Neural cell (in vitro differentiated cells): Measurements from ENCODE around the gene SFMBT2. TPM values are rescaled to one million over a fixed set of nuclear protein-coding genes. Genes with fewer than 3 reads are reported as not detected.

Source experiments
- H2AFZ ChIP-seq: fragments of 200-600, 300-800 bp; sonication (generic), shearing (Covaris generic); 2 replicates; pipeline ENCODE4 v1.6.0; 2014; ENCODE audit warnings: low read depth, mild to moderate bottlenecking, antibody characterized with exemption, low read length, moderate library complexity
- H3F3A ChIP-seq: fragments of 200-600 bp; shearing (Covaris generic); 2 replicates; pipeline ENCODE4 v1.6.1; 2016; ENCODE audit warnings: mild to moderate bottlenecking, moderate library complexity, mixed read lengths, antibody characterized with exemption, low read length; ENCODE audit not compliant: insufficient read depth, poor library complexity, severe bottlenecking
- H3K27ac ChIP-seq: fragments of 200-600, 300-800 bp; sonication (generic), shearing (Covaris generic); 2 replicates; pipeline ENCODE4 v1.5.1; 2014; ENCODE audit warnings: mild to moderate bottlenecking, low read length, moderate library complexity
- H3K27me3 ChIP-seq: fragments of 300-800, 200-600 bp; sonication (generic), shearing (Covaris generic); 2 replicates; pipeline ENCODE4 v1.6.0; 2014; ENCODE audit warnings: mild to moderate bottlenecking, low read depth, low read length, moderate library complexity; ENCODE audit not compliant: insufficient read depth
- H3K36me3 ChIP-seq: fragments of 300-800, 200-600 bp; sonication (generic), shearing (Covaris generic); 2 replicates; pipeline ENCODE4 v1.5.1; 2014; ENCODE audit warnings: mild to moderate bottlenecking, antibody characterized with exemption, low read length, moderate library complexity; ENCODE audit not compliant: insufficient read depth
- H3K4me2 ChIP-seq: fragments of 300-800, 200-600 bp; sonication (generic), shearing (Covaris generic); 2 replicates; pipeline ENCODE4 v1.6.0; 2014; ENCODE audit warnings: mild to moderate bottlenecking, low read length
- H3K4me3 ChIP-seq: fragments of 300-800, 200-600 bp; sonication (generic), shearing (Covaris generic); 2 replicates; pipeline ENCODE4 v1.5.1; 2014; ENCODE audit warnings: mild to moderate bottlenecking, low read length, moderate library complexity
- H3K79me2 ChIP-seq: fragments of 200-600 bp; shearing (Covaris generic); replicated peaks from 2 replicates; pipeline ENCODE4 v1.6.0; 2014; ENCODE audit warnings: mild to moderate bottlenecking, low read length, moderate library complexity; ENCODE audit not compliant: insufficient read depth
- H3K9ac ChIP-seq: fragments of 300-800, 200-600 bp; sonication (generic), shearing (Covaris generic); 2 replicates; pipeline ENCODE4 v1.6.1; 2016; ENCODE audit warnings: mild to moderate bottlenecking, low read length, mixed read lengths
- H3K9me2 ChIP-seq: fragments of 200-600 bp; shearing (Covaris generic); 2 replicates; pipeline ENCODE4 v1.6.1; 2016; ENCODE audit warnings: mild to moderate bottlenecking, low read length, mixed read lengths; ENCODE audit not compliant: insufficient read depth
- H3K9me3 ChIP-seq: fragments of 200-600, 300-800 bp; sonication (generic), shearing (Covaris generic); 2 replicates; pipeline ENCODE4 v1.6.1; 2016; ENCODE audit warnings: mild to moderate bottlenecking, mixed run types, low read length, moderate library complexity, mixed read lengths
- H4K20me1 ChIP-seq: fragments of 200-600 bp; shearing (Covaris generic); 2 replicates; pipeline ENCODE4 v1.6.1; 2016; ENCODE audit warnings: mild to moderate bottlenecking, mixed run types; ENCODE audit not compliant: insufficient read depth
- EP300 ChIP-seq: fragments of 450-650 bp; conservative IDR thresholded peaks from 2 replicates; pipeline ENCODE4 v1.6.1; 2014; ENCODE audit warnings: antibody characterized with exemption, mild to moderate bottlenecking, moderate library complexity; ENCODE audit not compliant: poor library complexity, severe bottlenecking
- EZH2 ChIP-seq: fragments of 200-600, 300-800 bp; shearing (Covaris generic), sonication (generic); IDR thresholded peaks from 2 replicates; pipeline ENCODE4 v1.6.1; 2014; ENCODE audit warnings: antibody characterized with exemption, low read length, borderline replicate concordance, mild to moderate bottlenecking; ENCODE audit not compliant: insufficient read depth, poor library complexity, severe bottlenecking
- MXI1 ChIP-seq: fragments of 450-650 bp; conservative IDR thresholded peaks from 2 replicates; pipeline ENCODE4 v1.6.1; 2014; ENCODE audit warnings: antibody characterized with exemption, mild to moderate bottlenecking; ENCODE audit not compliant: poor library complexity, severe bottlenecking
- POLR2AphosphoS5 ChIP-seq: IDR thresholded peaks from 2 replicates; pipeline ENCODE4 v1.6.1; 2012
- RAD21 ChIP-seq: fragments of 450-650 bp; conservative IDR thresholded peaks from 2 replicates; pipeline ENCODE4 v1.6.1; 2014; ENCODE audit warnings: antibody characterized with exemption, mild to moderate bottlenecking, moderate library complexity
- SMC3 ChIP-seq: fragments of 450-650 bp; conservative IDR thresholded peaks from 2 replicates; pipeline ENCODE4 v1.6.1; 2014; ENCODE audit warnings: antibody characterized with exemption, mild to moderate bottlenecking, moderate library complexity; ENCODE audit not compliant: poor library complexity
- TAF1 ChIP-seq: IDR thresholded peaks from 2 replicates; pipeline ENCODE4 v1.6.1; 2012; ENCODE audit warnings: low read depth
- polyA plus RNA-seq: library from polyadenylated mRNA; depleted of rRNA; stranded (reverse); fragments of >200 nt; gene quantifications from 2 replicates; pipeline ENCODE4 v1.2.3, GENCODE V29; 2014
- TF ChIP-seq, protein P1 (sequence below): fragments of 450-650 bp; IDR thresholded peaks from 2 replicates; pipeline ENCODE4 v1.5.1; 2014; ENCODE audit warnings: antibody characterized with exemption, mild to moderate bottlenecking, moderate library complexity; ENCODE audit not compliant: poor library complexity, severe bottlenecking
- TF ChIP-seq, protein P2 (sequence below): IDR thresholded peaks from 2 replicates; pipeline ENCODE4 v1.6.1; 2012; ENCODE audit warnings: borderline replicate concordance

SFMBT2 gene
- polyA plus RNA-seq, 1 donor from 2014 or later = 1.3 TPM

DNA sequence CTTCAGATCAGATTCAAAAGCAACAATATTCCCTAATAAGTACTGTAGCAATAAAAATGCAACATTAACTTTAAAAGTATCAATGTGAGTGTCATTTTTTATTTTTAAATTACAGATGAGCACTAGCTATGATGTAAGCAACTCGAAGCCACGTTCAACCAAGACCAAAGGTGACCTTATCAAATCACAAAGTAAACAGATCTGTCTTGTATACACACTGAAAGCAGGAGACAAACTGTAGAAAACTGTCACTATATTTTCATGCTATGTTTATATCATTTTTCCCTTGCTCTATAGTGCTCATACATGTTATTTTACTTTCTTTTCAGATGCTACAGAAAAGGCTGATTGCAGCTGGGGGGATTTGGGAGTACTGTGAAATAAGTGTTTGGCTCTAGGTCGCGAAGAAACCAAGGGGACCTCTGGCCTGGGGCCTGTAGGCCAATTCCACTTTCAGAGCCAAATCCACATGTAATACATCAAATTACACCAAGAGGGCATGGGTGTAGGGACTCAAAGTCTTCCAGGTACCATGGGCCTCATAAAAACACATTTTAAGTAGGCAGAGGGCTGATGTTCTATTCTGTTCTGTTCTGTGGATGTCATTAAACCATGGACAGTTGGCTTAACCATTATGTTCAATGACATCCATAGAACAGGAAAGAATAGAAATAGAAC is 245.2 kb downstream of the SFMBT2 start:
- no peaks in the 10 kb centered on the region for H3F3A ChIP-seq
- no peaks in the 10 kb centered on the region for H4K20me1 ChIP-seq
- no peaks in the 10 kb centered on the region for H3K27me3 ChIP-seq
- no peak overlapping the region for H3K4me2 ChIP-seq
- no peak overlapping the region for H3K9ac ChIP-seq
- no peaks in the 10 kb centered on the region for H3K9me2 ChIP-seq
- no peaks in the 10 kb centered on the region for H3K79me2 ChIP-seq
- no peak for TF ChIP-seq MXI1
- TF ChIP-seq, protein P1, sequence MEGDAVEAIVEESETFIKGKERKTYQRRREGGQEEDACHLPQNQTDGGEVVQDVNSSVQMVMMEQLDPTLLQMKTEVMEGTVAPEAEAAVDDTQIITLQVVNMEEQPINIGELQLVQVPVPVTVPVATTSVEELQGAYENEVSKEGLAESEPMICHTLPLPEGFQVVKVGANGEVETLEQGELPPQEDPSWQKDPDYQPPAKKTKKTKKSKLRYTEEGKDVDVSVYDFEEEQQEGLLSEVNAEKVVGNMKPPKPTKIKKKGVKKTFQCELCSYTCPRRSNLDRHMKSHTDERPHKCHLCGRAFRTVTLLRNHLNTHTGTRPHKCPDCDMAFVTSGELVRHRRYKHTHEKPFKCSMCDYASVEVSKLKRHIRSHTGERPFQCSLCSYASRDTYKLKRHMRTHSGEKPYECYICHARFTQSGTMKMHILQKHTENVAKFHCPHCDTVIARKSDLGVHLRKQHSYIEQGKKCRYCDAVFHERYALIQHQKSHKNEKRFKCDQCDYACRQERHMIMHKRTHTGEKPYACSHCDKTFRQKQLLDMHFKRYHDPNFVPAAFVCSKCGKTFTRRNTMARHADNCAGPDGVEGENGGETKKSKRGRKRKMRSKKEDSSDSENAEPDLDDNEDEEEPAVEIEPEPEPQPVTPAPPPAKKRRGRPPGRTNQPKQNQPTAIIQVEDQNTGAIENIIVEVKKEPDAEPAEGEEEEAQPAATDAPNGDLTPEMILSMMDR = no peak
- no peak for TF ChIP-seq SMC3
- no peak for TF ChIP-seq TAF1
- no peak for TF ChIP-seq RAD21
- no peak for TF ChIP-seq EZH2
- TF ChIP-seq, protein P2, sequence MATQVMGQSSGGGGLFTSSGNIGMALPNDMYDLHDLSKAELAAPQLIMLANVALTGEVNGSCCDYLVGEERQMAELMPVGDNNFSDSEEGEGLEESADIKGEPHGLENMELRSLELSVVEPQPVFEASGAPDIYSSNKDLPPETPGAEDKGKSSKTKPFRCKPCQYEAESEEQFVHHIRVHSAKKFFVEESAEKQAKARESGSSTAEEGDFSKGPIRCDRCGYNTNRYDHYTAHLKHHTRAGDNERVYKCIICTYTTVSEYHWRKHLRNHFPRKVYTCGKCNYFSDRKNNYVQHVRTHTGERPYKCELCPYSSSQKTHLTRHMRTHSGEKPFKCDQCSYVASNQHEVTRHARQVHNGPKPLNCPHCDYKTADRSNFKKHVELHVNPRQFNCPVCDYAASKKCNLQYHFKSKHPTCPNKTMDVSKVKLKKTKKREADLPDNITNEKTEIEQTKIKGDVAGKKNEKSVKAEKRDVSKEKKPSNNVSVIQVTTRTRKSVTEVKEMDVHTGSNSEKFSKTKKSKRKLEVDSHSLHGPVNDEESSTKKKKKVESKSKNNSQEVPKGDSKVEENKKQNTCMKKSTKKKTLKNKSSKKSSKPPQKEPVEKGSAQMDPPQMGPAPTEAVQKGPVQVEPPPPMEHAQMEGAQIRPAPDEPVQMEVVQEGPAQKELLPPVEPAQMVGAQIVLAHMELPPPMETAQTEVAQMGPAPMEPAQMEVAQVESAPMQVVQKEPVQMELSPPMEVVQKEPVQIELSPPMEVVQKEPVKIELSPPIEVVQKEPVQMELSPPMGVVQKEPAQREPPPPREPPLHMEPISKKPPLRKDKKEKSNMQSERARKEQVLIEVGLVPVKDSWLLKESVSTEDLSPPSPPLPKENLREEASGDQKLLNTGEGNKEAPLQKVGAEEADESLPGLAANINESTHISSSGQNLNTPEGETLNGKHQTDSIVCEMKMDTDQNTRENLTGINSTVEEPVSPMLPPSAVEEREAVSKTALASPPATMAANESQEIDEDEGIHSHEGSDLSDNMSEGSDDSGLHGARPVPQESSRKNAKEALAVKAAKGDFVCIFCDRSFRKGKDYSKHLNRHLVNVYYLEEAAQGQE = no peak
- TF ChIP-seq POLR2AphosphoS5 = no peak
- TF ChIP-seq EP300 = no peak
- H3K9me3 ChIP-seq = no peaks in the 10 kb centered on the region
- no peak overlapping the region for H3K27ac ChIP-seq
- H3K4me3 ChIP-seq = no peak overlapping the region
- no peaks in the 10 kb centered on the region for H3K36me3 ChIP-seq
- H2AFZ ChIP-seq = no peak overlapping the region

DNA sequence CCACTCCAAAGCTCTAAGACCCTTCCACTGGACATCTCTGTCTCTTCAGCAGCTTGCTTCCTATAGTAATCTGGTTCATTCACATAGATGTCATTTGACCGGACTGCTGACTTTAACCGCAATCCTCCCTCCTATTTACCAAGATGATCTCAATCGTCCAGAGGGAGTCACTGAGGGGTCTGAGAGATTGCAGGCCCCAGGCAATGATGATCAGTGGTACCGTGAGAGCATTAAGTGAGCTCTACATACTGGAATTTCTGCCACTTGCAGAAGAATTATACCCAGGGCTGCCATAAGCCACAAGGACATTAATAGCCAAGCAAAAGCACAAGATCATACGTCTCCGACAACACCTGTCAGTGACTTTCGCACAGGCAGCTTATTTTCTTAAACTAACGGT is 245.9 kb downstream of the SFMBT2 start:
- TF ChIP-seq, protein P2 = no peak
- TF ChIP-seq, protein P1 = no peak
- TF ChIP-seq EP300 (no peak), MXI1 (no peak), RAD21 (no peak), POLR2AphosphoS5 (no peak), SMC3 (no peak), EZH2 (no peak), TAF1 (no peak)
- no peak overlapping the region for H3K9ac ChIP-seq
- no peaks in the 10 kb centered on the region for H3K79me2 ChIP-seq
- no peak overlapping the region for H3K27ac ChIP-seq
- H3K36me3 ChIP-seq = no peaks in the 10 kb centered on the region
- no peaks in the 10 kb centered on the region for H4K20me1 ChIP-seq
- H2AFZ ChIP-seq = no peak overlapping the region
- H3K4me2 ChIP-seq = no peak overlapping the region
- H3F3A ChIP-seq = no peaks in the 10 kb centered on the region
- H3K9me3 ChIP-seq = no peaks in the 10 kb centered on the region
- no peaks in the 10 kb centered on the region for H3K27me3 ChIP-seq
- no peaks in the 10 kb centered on the region for H3K9me2 ChIP-seq
- no peak overlapping the region for H3K4me3 ChIP-seq
